D721Med (cell line): ENCODE results near the gene HIVEP3.

Source experiments
- DNase-seq: peaks from one replicate; pipeline ENCODE4 v3.0.0; 2011; ENCODE audit warnings: low spot score; ENCODE audit not compliant: insufficient read length
- FAIRE-seq: peaks from 2 replicates; lab custom pipeline; 2011; peaks lifted over from hg19 to GRCh38; lab: Jason Lieb, UNC
- CTCF ChIP-seq: IDR thresholded peaks from 2 replicates; pipeline ENCODE4 v1.5.1; 2012; ENCODE audit warnings: mild to moderate bottlenecking, control low read depth; ENCODE audit not compliant: insufficient read depth; ENCODE audit errors: missing control alignments

Gene HIVEP3

GRCh38 chr1:41656068-41656467, 262.7 kb downstream of the HIVEP3 start:
- FAIRE-seq = no peak
- no peak for DNase-seq
- no peak for TF ChIP-seq CTCF

- TF ChIP-seq CTCF = no peak
- no peak for FAIRE-seq
- DNase-seq = no peak
These were observed 263.1 kb downstream of the HIVEP3 start for GRCh38 chr1:41655632-41656031.

DNA sequence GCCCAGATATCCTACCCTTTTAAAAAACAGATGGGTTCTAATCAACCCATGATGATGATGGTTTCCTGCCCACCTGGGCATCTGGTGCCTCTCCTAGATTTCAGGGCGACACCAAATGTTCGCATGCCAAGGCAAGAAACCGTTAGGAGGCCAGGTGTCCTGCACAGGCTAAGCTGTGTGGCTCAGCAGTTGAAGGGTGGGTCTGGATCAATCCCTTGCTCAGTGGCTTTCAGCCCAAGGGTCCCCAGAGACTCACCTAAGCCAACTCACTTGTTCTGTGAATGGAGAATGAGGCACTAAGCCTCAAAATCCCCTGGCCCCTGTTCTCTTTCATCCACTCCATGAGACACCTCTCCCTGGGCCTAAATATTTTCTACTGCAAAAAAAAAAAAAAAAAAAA, 265.1 kb downstream of the HIVEP3 start:
- TF ChIP-seq CTCF = no peak
- DNase-seq = peak; percentile 54
- peak; percentile 93 for FAIRE-seq

GRCh38 chr1:41652384-41653265, 266.1 kb downstream of the HIVEP3 start:
- TF ChIP-seq CTCF = no peak
- FAIRE-seq (no peak), DNase-seq (no peak)

DNA sequence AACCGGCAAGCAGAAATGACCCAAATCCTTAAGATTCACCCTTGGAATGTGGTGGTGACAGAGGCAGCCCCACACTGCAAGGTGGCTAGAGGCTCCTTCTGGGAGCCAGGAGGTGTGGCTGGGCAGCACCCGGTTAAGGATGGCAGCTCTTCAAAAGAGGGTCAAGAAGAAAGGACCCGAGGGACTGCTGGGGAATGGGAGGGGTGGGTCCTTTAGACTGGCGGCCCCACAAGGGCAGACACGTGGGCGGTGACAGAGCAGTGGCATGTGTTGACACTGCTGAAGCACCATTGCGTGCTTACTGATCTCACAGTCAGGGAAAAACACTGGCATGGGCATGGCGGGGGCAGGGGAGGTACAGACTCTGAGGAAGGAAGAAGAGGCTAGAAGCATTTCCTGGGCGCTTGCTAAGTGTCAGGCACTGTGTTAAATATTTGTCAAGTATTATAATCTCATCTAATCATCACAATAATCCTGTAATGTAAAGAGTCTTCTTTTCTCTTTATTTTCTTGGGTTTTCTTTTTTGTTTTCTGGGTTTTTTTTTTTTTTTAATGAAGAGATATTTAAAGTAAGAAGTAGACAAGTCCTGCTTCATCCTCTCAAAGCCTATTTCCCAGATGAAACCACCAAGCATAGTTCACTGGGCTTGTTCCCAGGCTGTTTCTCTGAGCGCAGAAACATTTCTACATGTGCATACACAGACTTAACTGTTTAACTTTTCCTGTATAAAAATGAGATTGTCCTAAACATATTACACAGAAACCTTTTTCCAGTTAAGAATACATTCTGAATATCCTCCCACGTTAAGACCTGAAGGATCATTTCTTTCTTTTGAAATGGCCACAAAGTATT, 268.5 kb downstream of the HIVEP3 start:
- no peak for TF ChIP-seq CTCF
- FAIRE-seq (no peak), DNase-seq (no peak)

DNA sequence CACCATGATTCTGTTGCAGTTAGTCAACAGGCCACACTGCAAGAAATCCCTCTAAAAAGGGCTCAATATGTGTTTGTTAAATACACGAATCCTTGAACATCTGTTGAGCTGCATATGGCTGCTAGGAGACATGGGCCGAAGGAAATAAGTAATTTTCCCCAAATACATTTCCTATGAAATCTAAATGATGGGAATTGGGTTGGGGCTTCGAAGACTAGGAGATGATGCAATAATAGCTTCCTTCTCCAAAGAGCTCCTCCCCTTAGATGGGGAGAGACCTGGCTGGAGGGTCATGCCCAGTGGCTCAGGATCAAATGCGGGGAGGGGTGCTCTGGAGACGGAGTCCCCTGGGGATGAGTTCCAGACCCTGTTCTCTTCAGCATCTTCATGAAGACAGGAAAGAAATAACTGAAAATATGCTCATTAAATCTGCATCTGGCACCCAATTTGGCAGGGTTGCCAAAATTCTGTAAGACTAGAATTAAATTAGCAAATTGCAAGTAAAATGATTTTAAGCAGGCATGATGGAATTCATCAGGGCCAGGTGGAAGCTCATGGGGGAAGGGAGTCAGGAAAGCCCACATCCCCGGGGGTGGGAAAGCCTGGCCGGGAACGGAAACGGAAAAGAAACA, 269.2 kb downstream of the HIVEP3 start:
- DNase-seq (no peak), FAIRE-seq (no peak)
- TF ChIP-seq CTCF = no peak
